H1 (cell line): ENCODE measurements around the gene YY1AP1.

Experiments used
- CBX5 ChIP-seq: fragments of 300-800, 300-1000 bp; sonication (generic); IDR thresholded peaks from 2 replicates; pipeline ENCODE4 v1.7.1; 2016; ENCODE audit warnings: antibody characterized with exemption, low read length, low read depth
- POLR2AphosphoS5 ChIP-seq: IDR thresholded peaks from 2 replicates; pipeline ENCODE4 v1.6.1; 2011; ENCODE audit warnings: low read depth, low read length
- TF ChIP-seq, protein P1 (sequence below): IDR thresholded peaks from 2 replicates; pipeline ENCODE4 v1.6.1; 2011; ENCODE audit warnings: low read length, improper control_type of control experiment

- TF ChIP-seq, protein P1, sequence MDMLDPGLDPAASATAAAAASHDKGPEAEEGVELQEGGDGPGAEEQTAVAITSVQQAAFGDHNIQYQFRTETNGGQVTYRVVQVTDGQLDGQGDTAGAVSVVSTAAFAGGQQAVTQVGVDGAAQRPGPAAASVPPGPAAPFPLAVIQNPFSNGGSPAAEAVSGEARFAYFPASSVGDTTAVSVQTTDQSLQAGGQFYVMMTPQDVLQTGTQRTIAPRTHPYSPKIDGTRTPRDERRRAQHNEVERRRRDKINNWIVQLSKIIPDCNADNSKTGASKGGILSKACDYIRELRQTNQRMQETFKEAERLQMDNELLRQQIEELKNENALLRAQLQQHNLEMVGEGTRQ, result no peak
- TF ChIP-seq POLR2AphosphoS5 (no peak), CBX5 (no peak)
Measured at GRCh38 chr1:155645034-155645598, 43.5 kb downstream of the YY1AP1 start.
